Large intestine (tissue), 12 donors: ENCODE results near the gene MYBPC3. TPM values are rescaled to one million over a fixed set of nuclear protein-coding genes. Genes with fewer than 3 reads are reported as not detected.

Experiments
- DNase-seq, 2 donors: peaks; one replicate each; pipeline versions ENCODE4 v3.0.0 to v3.0.0-alpha.2; 2013
- H3K27ac ChIP-seq: one replicate; pipeline ENCODE4 v1.5.1; 2013; ENCODE audit warnings: low read length
- H3K27me3 ChIP-seq: 2 replicates; pipeline ENCODE4 v1.6.1; 2013; ENCODE audit warnings: low read length; ENCODE audit not compliant: control insufficient read depth, insufficient read depth
- H3K36me3 ChIP-seq: 2 replicates; pipeline ENCODE4 v1.6.1; 2013; ENCODE audit warnings: low read length; ENCODE audit not compliant: control insufficient read depth, insufficient read depth
- H3K4me1 ChIP-seq: one replicate; pipeline ENCODE4 v1.6.1; 2013; ENCODE audit warnings: low read length; ENCODE audit not compliant: control insufficient read depth, insufficient read depth
- H3K4me3 ChIP-seq: one replicate; pipeline ENCODE4 v1.5.1; 2013; ENCODE audit warnings: low read length
- H3K9me3 ChIP-seq: one replicate; pipeline ENCODE4 v1.6.1; 2013; ENCODE audit warnings: mild to moderate bottlenecking, low read depth, low read length, moderate library complexity; ENCODE audit not compliant: control insufficient read depth
- WGBS: methylation state at CpG from one replicate; pipeline ENCODE4 v1.1.5; 2013; ENCODE audit warnings: low lambda C conversion rate; ENCODE audit not compliant: insufficient coverage; 5-methylcytosine and 5-hydroxymethylcytosine counted together
- long read RNA-seq, 11 donors: transcript quantifications; one replicate each; lab custom pipeline, GENCODE V29; 2026
- polyA plus RNA-seq: library from polyadenylated mRNA; unstranded; fragments of 120-200 nt; gene quantifications from one replicate; pipeline ENCODE4 v1.2.1, GENCODE V29; 2013

Gene MYBPC3
- 0.01 TPM for polyA plus RNA-seq
- long read RNA-seq, donor 1, result 0 reads
- long read RNA-seq, donor 2, result 0 reads
- long read RNA-seq, donor 3, result 0 reads
- long read RNA-seq, donor 4, result 0 reads
- long read RNA-seq, donor 5, result 0 reads
- long read RNA-seq, donor 6, result 0 reads
- long read RNA-seq, donor 7, result 0 reads
- long read RNA-seq, donor 8, result 0 reads
- long read RNA-seq, donor 9, result 0 reads
- long read RNA-seq, donor 10, result 0 reads
- long read RNA-seq, donor 11, result 0 reads

DNA sequence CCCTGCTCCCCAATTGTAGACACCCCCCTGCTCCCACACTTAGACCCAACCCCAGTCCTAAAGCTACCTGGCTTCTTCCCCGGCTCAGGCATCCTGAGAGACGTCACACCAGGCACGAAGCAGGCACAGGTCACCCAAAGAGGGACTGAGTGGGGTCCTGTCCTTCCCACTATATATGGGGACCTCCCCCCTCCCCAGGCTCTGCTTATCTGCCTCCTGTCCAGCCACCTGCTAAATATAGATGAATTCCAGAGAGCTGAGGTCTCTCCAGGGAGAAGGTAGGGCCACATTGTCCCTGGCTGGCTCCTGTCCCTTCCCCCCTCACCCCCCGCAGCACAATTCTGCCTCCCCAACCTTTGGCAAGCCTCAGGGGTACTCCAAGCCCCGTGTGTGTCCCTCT lies at the start of gene MYBPC3:
MYBPC3 (minus strand) TSS at position 147 of the 400 bp plus-strand sequence; CDS start at position 92, 55 bp downstream.
- Histone ChIP-seq H3K4me1 (no peaks in the 10 kb centered on the region), H3K9me3 (no peaks in the 10 kb centered on the region), H3K27ac (no peak within 1 kb of the TSS), H3K36me3 (no peaks in the 10 kb centered on the region), H3K27me3 (no peaks in the 10 kb centered on the region), H3K4me3 (no peak within 1 kb of the TSS)
- DNase-seq, result no peak
- 100% methylated on average over 1 of the region's 5 CpGs for WGBS

DNA sequence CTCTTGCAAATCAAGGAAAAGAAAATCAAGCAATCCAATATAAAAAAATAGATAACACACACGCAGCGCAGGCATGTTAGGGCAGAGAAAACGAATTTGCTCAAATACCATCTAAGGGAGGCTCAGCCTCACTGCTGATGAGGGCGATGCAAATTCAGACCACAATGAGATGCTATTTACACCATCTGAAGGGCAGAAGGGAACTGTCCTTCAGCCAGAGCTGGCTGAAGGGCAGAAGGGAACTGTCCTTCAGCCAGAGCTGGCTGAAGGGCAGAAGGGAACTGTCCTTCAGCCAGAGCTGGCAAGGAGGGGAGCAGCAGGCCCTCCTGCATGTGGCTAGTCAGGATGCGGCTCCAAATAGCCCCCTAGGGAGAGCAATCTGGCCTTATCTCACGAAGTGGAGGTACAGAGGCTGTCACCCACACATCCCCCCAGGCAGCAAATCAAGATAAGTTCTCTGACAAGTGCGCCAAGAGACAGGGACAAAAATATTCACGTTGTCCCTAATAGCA lies 48.3 kb upstream of the MYBPC3 start:
- Histone ChIP-seq H3K4me1 (peaks cover 2% of the 10 kb centered on the region), H3K36me3 (no peaks in the 10 kb centered on the region), H3K4me3 (peak overlapping the region; percentile 42), H3K27ac (no peak overlapping the region), H3K9me3 (no peaks in the 10 kb centered on the region), H3K27me3 (no peaks in the 10 kb centered on the region)
- WGBS, result no CpG with 5 or more reads among the region's 8 CpGs
- no peak for DNase-seq

DNA sequence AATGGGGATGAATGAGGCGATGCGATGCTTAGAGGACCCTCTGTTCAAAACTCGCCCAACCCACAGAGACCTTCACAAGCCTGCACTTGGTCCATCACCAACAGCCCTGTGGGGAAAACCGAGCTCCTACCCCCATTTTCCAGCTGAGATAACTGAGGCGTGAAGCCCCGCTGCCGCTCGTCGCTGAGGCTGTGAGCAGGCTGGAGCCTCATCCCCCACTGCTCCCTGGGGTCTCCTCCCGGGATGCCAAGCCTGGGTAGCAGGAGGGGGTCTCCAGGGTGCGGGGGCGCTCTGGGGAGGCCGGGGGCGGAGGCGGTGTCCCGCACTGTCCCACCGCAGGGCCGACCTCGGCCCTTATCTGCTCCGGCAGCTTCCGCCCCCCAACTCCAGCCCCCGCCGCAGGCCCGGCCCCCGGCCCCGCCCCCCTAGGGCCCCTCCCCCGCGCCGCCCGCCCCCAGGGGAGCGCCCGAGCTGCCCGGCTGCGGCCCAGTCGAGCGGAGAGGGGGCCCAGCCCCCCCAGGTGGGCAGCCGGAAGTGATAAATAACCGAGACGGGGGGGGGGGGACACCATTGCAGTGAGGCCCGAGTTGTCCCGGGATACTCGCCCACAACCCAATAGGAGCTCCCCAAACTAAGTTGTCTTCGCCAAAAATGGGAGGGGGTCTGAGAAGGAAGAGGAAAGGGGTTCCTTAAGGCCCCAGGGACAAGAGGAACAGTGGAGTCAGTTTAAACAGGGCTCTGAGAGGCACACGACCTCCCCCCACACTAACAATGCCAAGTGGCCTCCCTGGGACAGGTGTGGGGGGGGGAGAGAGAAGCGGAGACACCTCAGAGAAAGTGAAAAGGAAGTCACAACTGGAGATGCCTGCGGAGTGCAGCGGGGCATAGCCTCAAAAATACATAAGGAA lies 47.6 kb upstream of the MYBPC3 start:
- H3K27ac ChIP-seq, result no peak overlapping the region
- peaks cover 2% of the 10 kb centered on the region for H3K4me1 ChIP-seq
- peak overlapping the region; percentile 51 for H3K4me3 ChIP-seq
- no peaks in the 10 kb centered on the region for H3K36me3 ChIP-seq
- no peaks in the 10 kb centered on the region for H3K9me3 ChIP-seq
- DNase-seq, result peak in 1 of 2 donors; percentile 42
- H3K27me3 ChIP-seq, result no peaks in the 10 kb centered on the region
- no CpG with 5 or more reads among the region's 47 CpGs for WGBS

DNA sequence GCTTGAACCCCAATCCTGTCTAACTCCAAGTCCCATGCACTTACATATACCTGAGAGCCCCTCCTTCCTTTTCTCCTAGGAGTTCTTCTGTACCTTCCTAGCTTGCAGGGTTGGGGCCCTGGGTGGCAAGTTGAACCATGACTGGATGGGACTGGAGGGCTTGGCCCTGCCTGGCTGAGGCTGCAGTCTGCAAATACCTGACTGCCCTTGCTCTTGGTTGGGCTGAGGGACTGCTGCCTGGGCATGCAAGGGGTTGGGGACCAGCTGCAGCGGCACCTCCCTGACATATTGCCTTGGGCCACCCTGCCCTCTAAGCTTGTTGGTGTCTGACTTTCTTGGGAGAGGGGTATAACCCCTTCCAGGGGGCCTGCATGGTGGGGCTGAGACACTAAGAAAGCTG lies 46.0 kb upstream of the MYBPC3 start:
- H3K4me3 ChIP-seq, result no peak overlapping the region
- DNase-seq, result no peak
- H3K4me1 ChIP-seq, result peaks cover 2% of the 10 kb centered on the region

DNA sequence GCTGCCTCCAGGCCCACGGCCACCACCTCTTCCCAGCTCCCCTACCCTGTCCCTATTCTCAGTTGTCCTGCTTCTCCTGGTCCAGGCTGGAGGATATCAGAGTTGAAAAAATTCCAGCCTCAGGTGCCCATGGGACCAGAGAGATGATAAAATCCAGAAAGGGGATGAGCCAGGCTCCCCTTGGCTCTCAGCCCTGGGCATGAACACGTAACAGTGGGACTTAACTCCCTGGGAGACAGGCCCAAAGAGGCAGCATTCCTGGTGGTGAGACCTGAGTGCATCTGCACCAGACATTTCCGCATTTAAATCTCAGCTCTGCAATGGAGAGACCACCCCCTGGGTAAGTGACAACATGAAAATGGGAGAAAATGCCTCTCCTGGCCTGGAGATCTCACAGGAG lies 45.5 kb upstream of the MYBPC3 start:
- WGBS, result no CpG with 5 or more reads among the region's 3 CpGs
- H3K4me3 ChIP-seq, result no peak overlapping the region
- H3K36me3 ChIP-seq, result no peaks in the 10 kb centered on the region
- H3K27me3 ChIP-seq, result no peaks in the 10 kb centered on the region
- H3K9me3 ChIP-seq, result no peaks in the 10 kb centered on the region
- no peak overlapping the region for H3K27ac ChIP-seq
- no peak for DNase-seq
- H3K4me1 ChIP-seq, result peaks cover 2% of the 10 kb centered on the region

More for the DNA sequence above, 46.0 kb upstream of the MYBPC3 start:
- no peak overlapping the region for H3K27ac ChIP-seq
- no peaks in the 10 kb centered on the region for H3K36me3 ChIP-seq
- H3K27me3 ChIP-seq, result no peaks in the 10 kb centered on the region
- no peaks in the 10 kb centered on the region for H3K9me3 ChIP-seq
- no CpG with 5 or more reads among the region's 1 CpG for WGBS

DNA sequence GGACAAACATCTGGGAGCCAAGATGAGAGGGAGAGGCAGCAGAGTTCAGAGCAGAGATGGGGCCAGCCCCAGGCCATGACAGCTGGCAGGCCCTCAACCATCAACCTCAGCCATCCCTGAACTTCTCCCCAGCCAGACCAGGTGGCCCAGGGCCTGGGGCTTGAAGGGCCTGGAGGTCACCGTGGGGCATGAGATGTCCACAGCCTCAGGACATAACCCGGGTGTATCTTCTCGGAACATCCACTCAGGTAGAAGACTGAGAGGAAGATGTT lies 43.5 kb upstream of the MYBPC3 start:
- H3K4me3 ChIP-seq, result no peak overlapping the region
- H3K9me3 ChIP-seq, result no peaks in the 10 kb centered on the region
- no peaks in the 10 kb centered on the region for H3K27me3 ChIP-seq
- H3K36me3 ChIP-seq, result no peaks in the 10 kb centered on the region
- H3K27ac ChIP-seq, result no peak overlapping the region
- H3K4me1 ChIP-seq, result peaks cover 2% of the 10 kb centered on the region
- no CpG with 5 or more reads among the region's 3 CpGs for WGBS
- no peak for DNase-seq

DNA sequence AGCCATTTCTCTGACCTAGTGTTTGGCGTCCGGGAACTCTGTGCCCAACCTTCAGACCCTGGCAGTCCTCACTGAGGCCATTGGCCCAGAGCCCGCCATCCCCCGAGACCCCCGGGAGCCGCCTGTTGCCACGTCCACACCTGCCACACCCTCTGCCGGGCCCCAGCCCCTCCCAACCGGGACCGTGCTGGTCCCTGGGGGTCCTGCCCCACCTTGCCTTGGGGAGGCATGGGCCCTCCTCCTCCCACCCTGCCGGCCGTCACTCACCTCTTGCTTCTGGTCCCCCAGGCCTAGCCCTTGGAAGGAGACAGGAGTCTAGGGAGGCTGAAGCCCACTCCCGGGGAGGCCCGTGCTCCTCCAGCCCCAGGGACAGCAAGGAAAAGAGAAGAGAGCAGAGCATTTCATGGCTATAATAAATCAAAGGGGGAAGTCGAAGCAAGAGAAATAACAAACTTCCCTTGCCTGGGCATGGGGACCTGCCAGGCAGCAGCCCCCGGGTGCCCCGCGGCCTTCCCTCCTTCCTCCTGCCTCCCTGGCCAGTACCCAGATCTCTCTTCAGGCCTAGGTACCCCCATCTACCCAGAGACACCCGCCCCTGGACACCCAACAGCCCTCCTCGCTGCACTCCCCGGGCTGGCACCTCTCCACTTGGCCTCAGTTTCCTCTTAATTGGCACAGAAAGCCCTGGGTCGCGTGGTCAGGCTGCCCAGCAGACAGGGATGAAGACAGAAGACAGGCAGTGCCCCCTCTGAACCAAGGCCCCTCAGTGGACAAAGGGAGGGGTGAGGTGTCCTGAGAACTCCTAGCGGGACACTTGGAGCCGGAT lies 42.9 kb upstream of the MYBPC3 start:
- Histone ChIP-seq H3K9me3 (no peaks in the 10 kb centered on the region), H3K4me1 (peaks cover 2% of the 10 kb centered on the region), H3K27ac (peak overlapping the region; percentile 38), H3K27me3 (no peaks in the 10 kb centered on the region), H3K36me3 (no peaks in the 10 kb centered on the region), H3K4me3 (no peak overlapping the region)
- no CpG with 5 or more reads among the region's 25 CpGs for WGBS
- DNase-seq, result no peak

DNA sequence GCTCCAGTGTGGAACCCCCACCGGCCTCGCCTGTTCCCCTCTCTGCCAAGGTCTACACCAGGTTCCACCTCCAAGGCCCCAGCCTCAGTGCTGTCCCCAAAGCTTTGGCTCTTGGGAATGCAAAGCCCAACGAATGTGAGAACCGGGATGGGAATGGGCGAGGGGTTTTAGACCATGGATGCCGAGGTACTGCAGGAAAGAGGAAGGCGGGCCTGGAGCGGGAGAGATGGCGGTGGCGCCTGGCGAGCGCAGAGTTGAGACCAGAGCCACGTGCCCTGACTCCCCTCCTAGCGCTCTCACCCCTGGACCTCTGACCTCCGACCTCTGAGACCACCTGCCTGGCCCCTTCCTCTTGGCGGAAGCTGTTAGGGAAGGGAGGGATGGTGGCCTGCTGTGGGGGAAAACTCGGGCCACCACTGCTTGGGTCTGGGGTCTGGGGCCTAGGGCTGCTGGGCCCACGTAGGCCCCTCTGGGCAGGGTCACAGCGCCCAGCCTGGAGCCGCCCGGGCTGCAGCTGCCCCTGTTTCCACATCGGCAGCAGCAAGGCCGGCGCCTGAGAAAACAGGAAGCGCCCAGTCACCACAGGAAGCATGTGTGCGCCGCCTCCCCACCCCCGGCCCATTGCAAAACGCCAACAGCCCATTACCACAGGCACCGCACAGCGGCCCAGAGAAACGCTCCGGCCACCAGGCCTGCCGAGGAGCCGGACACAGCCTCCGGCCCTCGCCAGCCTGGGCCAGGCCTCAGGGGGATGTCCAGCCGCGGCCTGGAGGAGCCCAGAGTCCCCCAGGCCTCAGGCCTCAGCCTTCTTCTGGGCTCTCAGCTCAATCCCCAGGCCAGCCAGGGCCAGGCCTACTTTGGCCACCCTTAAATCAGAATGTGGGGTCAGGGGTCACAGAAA lies 42.1 kb upstream of the MYBPC3 start:
- peak in 1 of 2 donors; percentile 20 for DNase-seq
- H3K4me3 ChIP-seq, result no peak overlapping the region
- WGBS, result no CpG with 5 or more reads among the region's 39 CpGs
- H3K27ac ChIP-seq, result peak overlapping the region; percentile 38
- no peaks in the 10 kb centered on the region for H3K36me3 ChIP-seq
- no peaks in the 10 kb centered on the region for H3K27me3 ChIP-seq
- H3K9me3 ChIP-seq, result no peaks in the 10 kb centered on the region
- no peaks in the 10 kb centered on the region for H3K4me1 ChIP-seq

DNA sequence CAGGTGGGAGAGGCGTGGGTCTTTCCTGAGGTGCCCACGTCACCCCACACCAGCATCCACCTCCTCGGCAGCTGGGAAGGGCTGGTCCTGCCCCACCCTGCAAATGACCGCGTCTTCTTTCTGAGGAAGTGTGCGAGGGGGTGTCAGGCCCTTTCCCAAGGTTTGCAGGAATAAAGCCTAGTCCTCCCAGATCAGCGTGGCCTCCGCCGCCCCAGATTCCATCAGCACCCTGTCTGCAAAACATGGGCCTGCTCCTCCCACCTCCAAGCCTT lies 41.5 kb upstream of the MYBPC3 start:
- Histone ChIP-seq H3K36me3 (no peaks in the 10 kb centered on the region), H3K9me3 (no peaks in the 10 kb centered on the region), H3K4me1 (no peaks in the 10 kb centered on the region), H3K27me3 (no peaks in the 10 kb centered on the region), H3K27ac (no peak overlapping the region), H3K4me3 (no peak overlapping the region)
- no CpG with 5 or more reads among the region's 9 CpGs for WGBS
- DNase-seq, result no peak
